Measurements from ENCODE around the gene OR4L1.
"Not testable (repeated sequence)": the region's sequence is repeated elsewhere in the genome, so short reads cannot be mapped to it uniquely, and the experiment has no call there.

Gene OR4L1

GRCh38 chr14:20059745-20060144, at the start of gene OR4L1:
Gene OR4L1, plus strand, starts transcription at chr14:20060045. Its CDS starts 0 bp downstream, at chr14:20060045.
- DNase-seq (ENCODE audit: low read depth), result no peak

GRCh38 chr14:20019257-20019865, 40.5 kb upstream of the OR4L1 start, which contains the start of gene OR4K14:
Gene OR4K14, minus strand, starts transcription at chr14:20019307. Its CDS starts 4,114 bp downstream, at chr14:20015193.
- DNase-seq (ENCODE audit: low read depth), result no peak

GRCh38 chr14:20031058-20031457, 28.8 kb upstream of the OR4L1 start:
- no peak for DNase-seq (ENCODE audit: low read depth)

- DNase-seq (ENCODE audit: low read depth), result no peak
Observed at GRCh38 chr14:20035449-20035848, 24.4 kb upstream of the OR4L1 start.

GRCh38 chr14:20035938-20036337, 23.9 kb upstream of the OR4L1 start, which contains the start of gene OR4K13:
Gene OR4K13, minus strand, starts transcription at chr14:20036038. Its CDS starts 1,280 bp downstream, at chr14:20034758.
- no peak for DNase-seq (ENCODE audit: low read depth)

- DNase-seq (ENCODE audit: low read depth), result no peak
Observed at GRCh38 chr14:20044243-20044642, 15.6 kb upstream of the OR4L1 start.

GRCh38 chr14:20048202-20048601, 11.6 kb upstream of the OR4L1 start:
- DNase-seq (ENCODE audit: low read depth), result no peak

- DNase-seq (ENCODE audit: low read depth), result no peak
Observed at GRCh38 chr14:20092050-20092449, 32.2 kb downstream of the OR4L1 start.

- no peak for DNase-seq (ENCODE audit: low read depth)
Observed at GRCh38 chr14:20093442-20093841, 33.6 kb downstream of the OR4L1 start.

- DNase-seq (ENCODE audit: low read depth), result not testable (repeated sequence)
Observed at GRCh38 chr14:20098926-20099770, 39.3 kb downstream of the OR4L1 start.

- DNase-seq (ENCODE audit: low read depth), result no peak
Observed at GRCh38 chr14:20110438-20110837, 50.6 kb downstream of the OR4L1 start, which contains the start of gene OR4K17. Gene OR4K17, plus strand, starts transcription at chr14:20110739. Its CDS starts 6,761 bp downstream, at chr14:20117500.
